ENCODE data around the gene FOXP1. TPM values are rescaled to one million over a fixed set of nuclear protein-coding genes. Genes with fewer than 3 reads are reported as not detected.

FOXP1 gene
- total and polyA plus RNA-seq, 8 donors, result 95.1 to 143 (median 123) TPM

DNA sequence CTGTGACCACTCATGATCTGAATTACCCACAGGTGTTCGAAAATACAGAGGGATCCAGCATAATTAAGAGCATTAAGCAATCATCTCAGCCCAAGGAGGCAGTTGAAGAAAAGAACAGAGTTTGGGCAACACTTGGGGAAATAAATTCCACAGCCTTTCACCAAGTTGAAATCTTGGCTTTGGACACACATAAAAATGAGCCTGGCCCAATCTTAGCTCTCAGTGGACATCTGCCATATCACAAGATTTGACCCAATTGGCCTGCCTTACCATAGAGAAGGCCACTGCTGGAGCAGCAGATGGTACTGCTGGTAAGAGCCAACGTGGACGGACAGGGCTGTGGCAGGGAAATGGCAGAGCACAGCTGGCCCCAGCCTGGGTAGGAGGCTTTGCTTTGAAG, 13.0 kb downstream of the FOXP1 start:
- Histone ChIP-seq H3K4me3 (no peak overlapping the region), H3K27ac (no peak overlapping the region), H3K9me3 (no peaks in the 10 kb centered on the region), H3K4me1 (no peaks in the 10 kb centered on the region), H3K36me3 (peaks cover 0 to 3% of the 10 kb centered on the region in 2 donors), H3K27me3 (no peaks in the 10 kb centered on the region)
- TF ChIP-seq, protein P1, sequence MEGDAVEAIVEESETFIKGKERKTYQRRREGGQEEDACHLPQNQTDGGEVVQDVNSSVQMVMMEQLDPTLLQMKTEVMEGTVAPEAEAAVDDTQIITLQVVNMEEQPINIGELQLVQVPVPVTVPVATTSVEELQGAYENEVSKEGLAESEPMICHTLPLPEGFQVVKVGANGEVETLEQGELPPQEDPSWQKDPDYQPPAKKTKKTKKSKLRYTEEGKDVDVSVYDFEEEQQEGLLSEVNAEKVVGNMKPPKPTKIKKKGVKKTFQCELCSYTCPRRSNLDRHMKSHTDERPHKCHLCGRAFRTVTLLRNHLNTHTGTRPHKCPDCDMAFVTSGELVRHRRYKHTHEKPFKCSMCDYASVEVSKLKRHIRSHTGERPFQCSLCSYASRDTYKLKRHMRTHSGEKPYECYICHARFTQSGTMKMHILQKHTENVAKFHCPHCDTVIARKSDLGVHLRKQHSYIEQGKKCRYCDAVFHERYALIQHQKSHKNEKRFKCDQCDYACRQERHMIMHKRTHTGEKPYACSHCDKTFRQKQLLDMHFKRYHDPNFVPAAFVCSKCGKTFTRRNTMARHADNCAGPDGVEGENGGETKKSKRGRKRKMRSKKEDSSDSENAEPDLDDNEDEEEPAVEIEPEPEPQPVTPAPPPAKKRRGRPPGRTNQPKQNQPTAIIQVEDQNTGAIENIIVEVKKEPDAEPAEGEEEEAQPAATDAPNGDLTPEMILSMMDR (IDR thresholded peaks at IDR 0.05), result no peak
- DNase-seq (no peak), ATAC-seq (no peak)
- intact Hi-C loops (cut with DNase I), result no loop called here

DNA sequence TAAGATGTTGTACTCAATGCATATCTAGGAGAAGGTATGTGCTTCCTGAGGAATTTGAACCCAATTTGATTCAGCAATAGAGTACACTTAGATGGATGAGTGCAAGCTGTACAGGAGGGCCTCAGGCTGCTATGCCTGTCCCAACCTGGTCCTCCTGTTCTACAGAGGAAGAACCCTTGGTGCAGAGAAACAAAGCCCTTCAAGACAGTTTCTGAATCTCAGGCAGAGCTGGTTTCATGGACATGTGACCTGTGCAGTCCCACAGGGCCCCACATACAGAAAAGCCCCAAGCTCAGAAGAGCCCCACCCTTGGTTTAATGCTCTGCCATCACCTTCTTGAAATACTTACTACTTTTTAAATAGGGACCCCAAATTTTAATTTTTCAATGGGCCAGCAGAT, 15.3 kb downstream of the FOXP1 start:
- Histone ChIP-seq H3K27me3 (no peaks in the 10 kb centered on the region), H3K9me3 (no peaks in the 10 kb centered on the region), H3K36me3 (peaks cover 0 to 3% of the 10 kb centered on the region in 2 donors), H3K4me3 (no peak overlapping the region), H3K4me1 (no peaks in the 10 kb centered on the region), H3K27ac (no peak overlapping the region)
- TF ChIP-seq, protein P1 (IDR thresholded peaks at IDR 0.05), result no peak
- DNase-seq, result no peak
- no peak for ATAC-seq
- intact Hi-C loops (cut with DNase I), result no loop called here

DNA sequence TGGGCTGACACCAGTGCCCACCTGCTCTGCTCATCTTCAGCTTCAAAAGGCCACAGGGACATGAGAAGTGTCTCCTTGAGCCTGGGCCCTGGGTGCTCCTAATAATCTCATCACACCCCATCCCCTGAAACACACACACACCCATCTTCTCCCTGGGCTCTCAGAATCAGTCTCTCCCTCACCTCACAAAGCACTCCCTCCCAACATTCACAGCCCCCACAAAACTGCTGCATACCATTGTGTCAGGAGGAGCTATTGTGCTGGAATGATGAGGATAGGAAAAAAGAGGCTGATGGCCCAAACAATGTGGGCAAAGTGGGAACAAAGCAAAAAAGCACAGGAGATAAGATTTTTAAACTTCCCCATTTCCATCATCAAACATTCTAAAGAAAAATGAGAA, 16.8 kb downstream of the FOXP1 start:
- H3K9me3 ChIP-seq, result no peaks in the 10 kb centered on the region
- H3K36me3 ChIP-seq, result peaks cover 0 to 3% of the 10 kb centered on the region in 2 donors
- DNase-seq (no peak), ATAC-seq (no peak)
- no peaks in the 10 kb centered on the region for H3K4me1 ChIP-seq
- no peak overlapping the region for H3K4me3 ChIP-seq
- H3K27ac ChIP-seq, result no peak overlapping the region
- no peaks in the 10 kb centered on the region for H3K27me3 ChIP-seq
- TF ChIP-seq, protein P1 (IDR thresholded peaks at IDR 0.05), result no peak
- intact Hi-C loops (cut with DNase I), result no loop called here

DNA sequence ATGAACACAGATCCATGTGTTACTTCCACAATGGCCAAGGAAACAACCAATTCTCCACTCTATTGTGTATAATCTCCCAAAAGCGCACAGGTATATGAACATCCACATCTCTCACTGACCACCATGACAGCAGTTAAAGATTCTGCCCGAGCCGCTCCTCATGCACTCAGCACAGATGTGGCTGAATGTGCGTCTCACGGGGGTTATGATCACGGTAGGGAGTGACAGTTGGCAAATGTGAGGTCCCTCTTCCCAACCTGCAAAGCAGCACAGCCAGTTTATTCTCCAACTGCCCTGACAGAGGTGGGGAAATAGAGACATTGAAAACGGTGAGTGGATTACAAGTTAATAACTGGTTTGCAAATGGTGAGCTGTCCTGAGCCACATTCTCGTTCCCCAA, 17.6 kb downstream of the FOXP1 start:
- Histone ChIP-seq H3K27me3 (no peaks in the 10 kb centered on the region), H3K36me3 (peaks cover 0 to 3% of the 10 kb centered on the region in 2 donors), H3K9me3 (no peaks in the 10 kb centered on the region), H3K4me3 (no peak overlapping the region), H3K4me1 (no peaks in the 10 kb centered on the region), H3K27ac (no peak overlapping the region)
- ATAC-seq (no peak), DNase-seq (no peak)
- TF ChIP-seq, protein P1 (IDR thresholded peaks at IDR 0.05), result no peak
- intact Hi-C loops (cut with DNase I), result no loop called here

DNA sequence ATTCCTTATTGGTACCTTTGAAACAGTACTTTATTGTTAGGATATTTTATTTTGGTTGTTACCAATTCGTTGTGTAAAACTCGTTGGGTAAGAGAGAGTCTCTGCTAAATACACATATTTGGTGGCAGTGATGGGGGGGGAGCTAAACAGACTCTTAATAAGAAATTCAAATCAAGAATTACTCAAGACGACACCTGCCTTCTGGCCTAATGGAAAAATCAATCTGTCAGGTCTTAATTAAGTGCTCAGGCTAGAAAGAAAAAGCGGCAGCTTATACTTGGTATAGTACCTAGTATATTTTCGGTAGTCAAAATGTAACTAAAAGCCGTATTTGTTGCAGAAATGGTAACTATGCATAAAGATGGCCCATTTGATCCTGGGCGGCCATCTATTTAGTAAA, 18.2 kb downstream of the FOXP1 start:
- no peak for DNase-seq
- H3K9me3 ChIP-seq, result no peaks in the 10 kb centered on the region
- no peak for ATAC-seq
- no peaks in the 10 kb centered on the region for H3K4me1 ChIP-seq
- intact Hi-C loops (cut with DNase I), result no loop called here
- H3K27ac ChIP-seq, result no peak overlapping the region
- H3K36me3 ChIP-seq, result no peaks in the 10 kb centered on the region
- H3K4me3 ChIP-seq, result no peak overlapping the region
- TF ChIP-seq, protein P1 (IDR thresholded peaks at IDR 0.05), result no peak
- H3K27me3 ChIP-seq, result no peaks in the 10 kb centered on the region
